Endodermal cell (in vitro differentiated cells): Measurements from ENCODE around the gene HABP4. TPM values are rescaled to one million over a fixed set of nuclear protein-coding genes. Genes with fewer than 3 reads are reported as not detected.

Source experiments
- DNase-seq: peaks from one replicate; pipeline ENCODE4 v3.0.0-alpha.2; 2017
- H3K27ac ChIP-seq: 2 replicates; pipeline ENCODE4 v1.5.1; 2013; ENCODE audit warnings: mild to moderate bottlenecking, low read depth, low read length, moderate library complexity
- H3K27me3 ChIP-seq: 2 replicates; pipeline ENCODE4 v1.6.1; 2013; ENCODE audit warnings: mild to moderate bottlenecking, low read length, moderate library complexity; ENCODE audit not compliant: insufficient read depth, control insufficient read depth, poor library complexity, severe bottlenecking
- H3K36me3 ChIP-seq: 2 replicates; pipeline ENCODE4 v1.7.0; 2013; ENCODE audit warnings: mild to moderate bottlenecking, low read length, moderate library complexity; ENCODE audit not compliant: control insufficient read depth, insufficient read depth
- H3K4me1 ChIP-seq: one replicate; pipeline ENCODE4 v1.7.0; 2013; ENCODE audit warnings: low read length; ENCODE audit not compliant: control insufficient read depth, insufficient read depth
- H3K4me3 ChIP-seq: 2 replicates; pipeline ENCODE4 v1.5.1; 2013; ENCODE audit warnings: mild to moderate bottlenecking, low read length, moderate library complexity
- H3K9ac ChIP-seq: 2 replicates; pipeline ENCODE4 v1.6.1; 2013; ENCODE audit warnings: mild to moderate bottlenecking, low read length, moderate library complexity; ENCODE audit not compliant: poor library complexity, severe bottlenecking; ENCODE audit errors: extremely low read depth
- H3K9me3 ChIP-seq: 2 replicates; pipeline ENCODE4 v1.6.1; 2013; ENCODE audit warnings: mild to moderate bottlenecking, low read length, moderate library complexity; ENCODE audit not compliant: control insufficient read depth
- H3K27ac Mint-ChIP-seq: 2 replicates; pipeline ENCODE4 v1.8.0; 2020; ENCODE audit warnings: mixed read lengths
- H3K27me3 Mint-ChIP-seq: 2 replicates; pipeline ENCODE4 v1.8.0; 2021; ENCODE audit warnings: mild to moderate bottlenecking, mixed read lengths; ENCODE audit not compliant: insufficient read depth
- H3K36me3 Mint-ChIP-seq: 2 replicates; pipeline ENCODE4 v1.8.0; 2020; ENCODE audit warnings: low read depth, mixed read lengths
- H3K4me1 Mint-ChIP-seq: 2 replicates; pipeline ENCODE4 v1.8.0; 2020; ENCODE audit warnings: mixed read lengths
- H3K4me3 Mint-ChIP-seq: 2 replicates; pipeline ENCODE4 v1.8.0; 2020; ENCODE audit warnings: mild to moderate bottlenecking, moderate library complexity, mixed read lengths
- H3K9me3 Mint-ChIP-seq: 2 replicates; pipeline ENCODE4 v1.8.0; 2020; ENCODE audit warnings: mild to moderate bottlenecking, mixed read lengths
- CTCF ChIP-seq: fragments of 200-600 bp; sonication (generic); conservative IDR thresholded peaks from 2 replicates; pipeline ENCODE4 v1.5.0; 2021; ENCODE audit warnings: antibody characterized with exemption, mild to moderate bottlenecking
- WGBS, 2 experiments: methylation state at CpG; one replicate each; pipeline versions ENCODE4 v1.1.5 to v1.1.7; 2013; ENCODE audit warnings: missing lambda C conversion rate in 2 of 2, mixed read lengths in 1 of 2; ENCODE audit not compliant: insufficient coverage in 1 of 2, insufficient read length in 1 of 2; 5-methylcytosine and 5-hydroxymethylcytosine counted together
- total RNA-seq, 2 donors: library from RNA; stranded (reverse); fragmentation: NEBNext Ultra II Directional in 1 of 2; extraction: Animal tissue kit (Norgen Biotek cat#: 25700) in 1 of 2; gene quantifications; 2 replicates in 1 of 2; 3 replicates in 1 of 2; pipeline ENCODE4 v1.2.1, GENCODE V29; 2021

The HABP4 gene
- total RNA-seq, 2 donors from 2014 or later = 10.0 to 12.1 TPM

GRCh38 chr9:96411129-96411838, 38.7 kb upstream of the HABP4 start:
- H3K27me3 Mint-ChIP-seq = no peaks in the 10 kb centered on the region
- H3K9ac ChIP-seq = no peak overlapping the region
- no peak overlapping the region for H3K27ac ChIP-seq
- H3K9me3 ChIP-seq = no peaks in the 10 kb centered on the region
- 95 to 100% methylated on average over 2 to 4 of the region's 5 CpGs for WGBS, 2 experiments
- H3K27me3 ChIP-seq = no peaks in the 10 kb centered on the region
- peaks cover 7% of the 10 kb centered on the region for H3K36me3 ChIP-seq
- no peak overlapping the region for H3K4me3 ChIP-seq
- no peaks in the 10 kb centered on the region for H3K4me1 ChIP-seq
- no peak for DNase-seq
- no peak overlapping the region for H3K27ac Mint-ChIP-seq
- no peak overlapping the region for H3K4me3 Mint-ChIP-seq
- peaks cover 1% of the 10 kb centered on the region for H3K4me1 Mint-ChIP-seq
- no peaks in the 10 kb centered on the region for H3K9me3 Mint-ChIP-seq
- TF ChIP-seq CTCF = no peak
- H3K36me3 Mint-ChIP-seq = peaks cover 22% of the 10 kb centered on the region

GRCh38 chr9:96412174-96412913, 37.6 kb upstream of the HABP4 start:
- Histone ChIP-seq H3K36me3 (peaks cover 7% of the 10 kb centered on the region), H3K9me3 (no peaks in the 10 kb centered on the region), H3K4me3 (no peak overlapping the region), H3K4me1 (no peaks in the 10 kb centered on the region), H3K27me3 (no peaks in the 10 kb centered on the region), H3K27ac (no peak overlapping the region), H3K9ac (no peak overlapping the region)
- no peak for TF ChIP-seq CTCF
- H3K27ac Mint-ChIP-seq = no peak overlapping the region
- H3K9me3 Mint-ChIP-seq = no peaks in the 10 kb centered on the region
- H3K4me3 Mint-ChIP-seq = no peak overlapping the region
- peaks cover 6% of the 10 kb centered on the region for H3K4me1 Mint-ChIP-seq
- peaks cover 18% of the 10 kb centered on the region for H3K36me3 Mint-ChIP-seq
- no peaks in the 10 kb centered on the region for H3K27me3 Mint-ChIP-seq
- no peak for DNase-seq
- WGBS, 2 experiments = 88 to 95% methylated on average over 4 to 8 of the region's 8 CpGs

- Mint-ChIP-seq H3K27ac (no peak overlapping the region), H3K9me3 (no peaks in the 10 kb centered on the region), H3K27me3 (no peaks in the 10 kb centered on the region), H3K4me3 (no peak overlapping the region), H3K36me3 (peaks cover 16% of the 10 kb centered on the region), H3K4me1 (peaks cover 6% of the 10 kb centered on the region)
- no peak overlapping the region for H3K4me3 ChIP-seq
- no peaks in the 10 kb centered on the region for H3K9me3 ChIP-seq
- no peaks in the 10 kb centered on the region for H3K27me3 ChIP-seq
- no peak overlapping the region for H3K9ac ChIP-seq
- peaks cover 7% of the 10 kb centered on the region for H3K36me3 ChIP-seq
- no peak for TF ChIP-seq CTCF
- no peaks in the 10 kb centered on the region for H3K4me1 ChIP-seq
- no peak overlapping the region for H3K27ac ChIP-seq
- DNase-seq = peak; percentile 44
- 89 to 92% methylated on average over 6 to 7 of the region's 7 CpGs for WGBS, 2 experiments
These were observed 36.4 kb upstream of the HABP4 start for GRCh38 chr9:96413302-96414221.
